Body of pancreas (tissue), 4 donors: Measurements from ENCODE around the gene RIN3. TPM values are rescaled to one million over a fixed set of nuclear protein-coding genes. Genes with fewer than 3 reads are reported as not detected.

ENCODE experiments used
- ATAC-seq: fragments of 150-250 bp; one replicate; pipeline ENCODE4 v1.9.1; 2016
- DNase-seq, 4 donors: peaks; one replicate each; pipeline ENCODE4 v3.0.0-alpha.2; 2019
- H3K27ac ChIP-seq, 4 donors: fragments of 200-600 bp; sonication (generic); 1 replicate in 3 of 4; 2 replicates in 1 of 4; pipeline versions ENCODE4 v1.5.1 to v1.6.1; 2016 to 2019; ENCODE audit warnings: mild to moderate bottlenecking in 1 of 4, mixed read lengths in 1 of 4, moderate library complexity in 1 of 4
- H3K27me3 ChIP-seq, 2 donors: fragments of 200-600 bp; sonication (generic); one replicate each; pipeline ENCODE4 v1.6.0; 2016; ENCODE audit warnings: mild to moderate bottlenecking in 1 of 2
- H3K36me3 ChIP-seq, 2 donors: fragments of 200-600 bp; sonication (generic); replicated peaks in 1 of 2; 2 replicates each; pipeline ENCODE4 v1.5.1; 2016; ENCODE audit warnings: low read depth in 2 of 2; ENCODE audit not compliant: insufficient read depth in 1 of 2
- H3K4me1 ChIP-seq: fragments of 200-600 bp; sonication (generic); one replicate; pipeline ENCODE4 v1.6.0; 2016
- H3K4me3 ChIP-seq, 2 donors: fragments of 200-600 bp; sonication (generic); 1 replicate in 1 of 2; 2 replicates in 1 of 2; pipeline ENCODE4 v1.5.1; 2016 to 2019
- H3K9me3 ChIP-seq, 3 donors: fragments of 200-600 bp; sonication (generic); 1 replicate in 2 of 3; 2 replicates in 1 of 3; pipeline ENCODE4 v1.5.1; 2016
- CTCF ChIP-seq, 7 experiments: fragments of 450-650 bp in 4 of 7; fragments of 200-600 bp in 3 of 7; sonication (generic) in 3 of 7; IDR thresholded peaks; one replicate each; pipeline ENCODE4 v1.5.1; 2016 to 2019; ENCODE audit warnings: antibody characterized with exemption in 7 of 7
- POLR2A ChIP-seq, 3 donors: fragments of 450-650 bp; IDR thresholded peaks; one replicate each; pipeline ENCODE4 v1.6.1; 2016; ENCODE audit warnings: antibody characterized with exemption in 3 of 3, mild to moderate bottlenecking in 2 of 3
- WGBS, 2 donors: methylation state at CpG; one replicate each; pipeline ENCODE4 v1.1.5; 2017; 5-methylcytosine and 5-hydroxymethylcytosine counted together
- intact Hi-C: fragments of 100-400 bp; cut with DNase I; formaldehyde crosslinking; loops from one replicate; pipeline ENCODE4 v1.15.1; 2023
- total RNA-seq, 2 donors: library from RNA; depleted of rRNA; stranded (reverse); fragments of >200 nt; gene quantifications; one replicate each; pipeline ENCODE4 v1.1.0, GENCODE V29; 2016

The RIN3 gene
- total RNA-seq, 2 donors from 2014 or later = 2.6 to 3.3 TPM

DNA sequence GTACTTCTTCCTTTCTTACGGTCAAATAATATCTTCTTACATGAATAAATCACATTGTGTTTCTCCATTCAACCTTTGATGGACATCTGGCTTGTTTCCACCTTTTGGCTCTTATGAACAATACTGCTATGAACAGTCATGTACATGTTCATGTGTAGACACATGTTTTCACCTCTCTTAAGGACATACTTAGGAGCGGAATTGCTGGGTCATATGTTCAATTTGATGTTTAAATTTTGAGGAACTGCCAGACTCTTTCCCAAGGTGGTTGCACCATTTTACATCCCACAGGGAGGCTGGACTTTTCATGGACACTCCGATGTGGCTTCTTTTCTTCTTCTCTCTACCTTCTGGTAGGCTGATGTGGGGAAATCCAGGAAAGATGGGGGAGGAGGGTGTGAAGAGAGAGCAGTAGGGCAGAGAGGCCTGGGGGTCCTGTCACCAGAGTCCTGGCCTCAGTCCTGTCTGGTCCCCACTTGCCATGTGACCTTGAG is 218.1 kb downstream of the RIN3 start:
- Histone ChIP-seq H3K4me3 (no peak overlapping the region), H3K36me3 (peaks cover 0 to 8% of the 10 kb centered on the region in 2 donors), H3K27ac (no peak overlapping the region), H3K4me1 (no peaks in the 10 kb centered on the region), H3K9me3 (no peaks in the 10 kb centered on the region), H3K27me3 (no peaks in the 10 kb centered on the region)
- ATAC-seq (no peak), DNase-seq (no peak)
- intact Hi-C loops = no loop called here
- no peak for TF ChIP-seq CTCF (IDR thresholded peaks at IDR 0.05)
- no peak for TF ChIP-seq POLR2A (IDR thresholded peaks at IDR 0.05)
- WGBS, 2 donors = 90 to 96% methylated on average over 3 of the region's 3 CpGs

GRCh38 chr14:92733007-92733406 is 219.4 kb downstream of the RIN3 start:
- Histone ChIP-seq H3K27ac (no peak overlapping the region), H3K4me1 (no peaks in the 10 kb centered on the region), H3K9me3 (no peaks in the 10 kb centered on the region), H3K27me3 (no peaks in the 10 kb centered on the region), H3K4me3 (no peak overlapping the region), H3K36me3 (peaks cover 0 to 8% of the 10 kb centered on the region in 2 donors)
- ATAC-seq (no peak), DNase-seq (no peak)
- WGBS, 2 donors = 62 to 77% methylated on average over 4 of the region's 4 CpGs
- intact Hi-C loops = no loop called here
- TF ChIP-seq CTCF (IDR thresholded peaks at IDR 0.05) (no peak), POLR2A (IDR thresholded peaks at IDR 0.05) (no peak)

DNA sequence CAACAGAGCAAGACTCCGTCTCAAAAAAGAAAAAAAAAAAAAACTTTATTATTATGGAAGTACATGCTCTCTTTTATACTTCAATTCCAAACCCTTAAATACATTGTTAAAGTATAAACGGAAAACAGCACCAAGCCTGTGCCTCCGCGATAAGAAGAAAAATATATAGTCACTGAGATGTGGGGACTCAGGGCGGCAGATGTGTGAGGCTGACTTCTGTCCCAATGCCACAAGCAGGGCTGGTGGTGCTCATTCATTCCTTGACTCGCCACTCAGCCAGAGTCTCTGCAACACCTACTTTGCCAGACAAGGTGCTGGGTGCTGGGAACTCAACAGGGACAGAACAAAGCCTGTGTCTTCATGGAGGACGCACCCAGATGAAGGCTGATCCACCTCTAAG is 221.0 kb downstream of the RIN3 start:
- 96% methylated on average over 7 of the region's 7 CpGs for WGBS, 2 donors
- TF ChIP-seq POLR2A (IDR thresholded peaks at IDR 0.05) (no peak), CTCF (IDR thresholded peaks at IDR 0.05) (no peak)
- Histone ChIP-seq H3K27me3 (no peaks in the 10 kb centered on the region), H3K9me3 (no peaks in the 10 kb centered on the region), H3K36me3 (peaks cover 0 to 8% of the 10 kb centered on the region in 2 donors), H3K4me3 (no peak overlapping the region), H3K4me1 (no peaks in the 10 kb centered on the region), H3K27ac (no peak overlapping the region)
- DNase-seq (no peak), ATAC-seq (no peak)
- intact Hi-C loops = no loop called here

DNA sequence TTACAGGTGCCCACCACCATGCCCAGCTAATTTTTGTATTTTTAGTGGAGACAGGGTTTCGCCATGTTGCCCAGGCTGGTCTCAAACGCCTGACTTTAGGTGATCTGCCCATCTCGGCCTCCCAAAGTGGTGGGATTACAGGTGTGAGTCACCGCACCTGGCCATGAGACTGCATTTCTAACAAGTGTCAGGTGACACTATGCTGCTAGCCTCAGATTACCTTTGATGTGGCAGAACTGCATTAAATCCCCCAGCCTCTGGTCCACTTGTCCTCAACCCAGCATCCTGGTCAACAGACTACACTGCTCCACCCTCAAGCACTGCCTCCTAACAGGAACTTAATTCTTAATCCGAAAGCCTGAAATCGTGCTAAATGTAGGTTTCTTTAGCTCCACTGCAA is 221.8 kb downstream of the RIN3 start:
- intact Hi-C loops = no loop called here
- Histone ChIP-seq H3K9me3 (no peaks in the 10 kb centered on the region), H3K4me3 (no peak overlapping the region), H3K27ac (no peak overlapping the region), H3K4me1 (no peaks in the 10 kb centered on the region), H3K36me3 (peaks cover 0 to 8% of the 10 kb centered on the region in 2 donors), H3K27me3 (no peaks in the 10 kb centered on the region)
- no peak for ATAC-seq
- no peak for DNase-seq
- TF ChIP-seq CTCF (IDR thresholded peaks at IDR 0.05) = no peak
- TF ChIP-seq POLR2A (IDR thresholded peaks at IDR 0.05) = no peak
- WGBS, 2 donors = 89 to 94% methylated on average over 6 of the region's 6 CpGs

DNA sequence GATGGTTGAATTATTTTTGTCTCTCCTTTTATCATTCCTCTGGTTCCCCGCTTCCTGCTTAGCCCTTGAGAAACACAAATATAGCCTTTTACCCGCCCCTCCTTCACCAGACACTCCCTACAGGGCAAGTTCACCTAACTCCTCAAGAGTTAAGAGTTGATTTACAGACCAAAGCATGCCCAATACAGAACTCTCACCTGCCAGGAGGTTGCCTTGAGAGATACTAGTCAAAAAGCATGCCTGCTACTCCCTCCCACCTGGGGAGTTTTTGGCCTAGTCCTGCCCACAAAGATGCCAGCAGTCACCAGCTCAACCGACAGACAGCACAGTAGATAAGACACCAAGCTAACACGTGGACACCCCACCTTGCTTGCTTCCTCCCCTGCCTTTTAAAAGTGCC is 223.6 kb downstream of the RIN3 start:
- TF ChIP-seq POLR2A (IDR thresholded peaks at IDR 0.05) = no peak
- TF ChIP-seq CTCF (IDR thresholded peaks at IDR 0.05) = no peak
- DNase-seq (no peak), ATAC-seq (no peak)
- Histone ChIP-seq H3K4me3 (no peak overlapping the region), H3K9me3 (no peaks in the 10 kb centered on the region), H3K27ac (no peak overlapping the region), H3K4me1 (no peaks in the 10 kb centered on the region), H3K27me3 (no peaks in the 10 kb centered on the region), H3K36me3 (peaks cover 0 to 1% of the 10 kb centered on the region in 2 donors)
- intact Hi-C loops = no loop called here
- WGBS, 2 donors = 44 to 64% methylated on average over 4 of the region's 4 CpGs
